ENCODE measurements around the gene ABHD17B.
"Not testable (repeated sequence)": the region's sequence is repeated elsewhere in the genome, so short reads cannot be mapped to it uniquely, and the experiment has no call there.

Gene ABHD17B

DNA sequence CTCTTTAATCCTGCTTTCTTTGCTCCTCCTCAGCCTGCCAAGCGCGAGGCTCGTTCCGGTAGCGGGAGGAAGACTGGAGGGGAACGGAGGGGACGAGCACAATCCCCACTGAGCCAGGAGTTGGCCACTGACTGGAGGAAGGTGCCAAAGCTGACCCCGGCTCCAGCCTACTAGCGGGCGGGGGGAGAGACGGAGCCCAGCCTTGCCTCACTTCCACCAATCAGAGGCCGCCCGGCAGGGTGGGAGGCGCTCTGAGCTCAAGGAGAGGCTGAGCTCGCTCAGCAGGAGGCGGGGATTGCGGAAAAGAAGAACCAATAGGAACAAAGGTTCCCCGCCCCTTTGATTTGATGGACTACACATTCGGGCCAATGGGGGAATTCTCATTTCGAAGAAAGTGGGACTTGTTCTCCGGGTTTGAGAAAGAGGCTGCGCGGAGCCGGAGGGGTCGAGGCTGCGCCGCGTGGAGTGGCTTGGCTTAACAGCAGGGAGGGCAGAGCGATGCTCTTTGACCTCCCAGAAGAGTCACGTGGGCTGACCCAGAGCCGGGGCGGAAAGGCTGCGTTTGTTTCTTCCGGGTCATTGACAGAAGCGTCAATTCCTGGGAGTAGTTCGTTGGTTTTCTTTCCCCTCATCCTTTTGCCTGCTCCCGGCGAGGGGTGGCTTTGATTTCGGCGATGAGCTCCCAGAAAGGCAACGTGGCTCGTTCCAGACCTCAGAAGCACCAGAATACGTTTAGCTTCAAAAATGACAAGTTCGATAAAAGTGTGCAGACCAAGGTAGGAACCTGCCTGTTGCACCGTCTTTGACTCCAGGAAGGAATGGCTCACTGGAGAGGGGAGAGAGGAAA is at the start of gene ABHD17B, which contains the start of gene C9orf85:
ABHD17B (minus strand) TSS at position 133 of the 847 bp plus-strand sequence. CDS start 36,113 bp downstream, outside the sequence.
C9orf85 (plus strand) TSS at position 579 of the 847 bp plus-strand sequence; CDS start at position 675, 96 bp downstream.
- DNase-seq (ENCODE audit: extremely low read depth in 1 of 2, low read depth in 1 of 2), result peak; percentile 90 to 94

DNA sequence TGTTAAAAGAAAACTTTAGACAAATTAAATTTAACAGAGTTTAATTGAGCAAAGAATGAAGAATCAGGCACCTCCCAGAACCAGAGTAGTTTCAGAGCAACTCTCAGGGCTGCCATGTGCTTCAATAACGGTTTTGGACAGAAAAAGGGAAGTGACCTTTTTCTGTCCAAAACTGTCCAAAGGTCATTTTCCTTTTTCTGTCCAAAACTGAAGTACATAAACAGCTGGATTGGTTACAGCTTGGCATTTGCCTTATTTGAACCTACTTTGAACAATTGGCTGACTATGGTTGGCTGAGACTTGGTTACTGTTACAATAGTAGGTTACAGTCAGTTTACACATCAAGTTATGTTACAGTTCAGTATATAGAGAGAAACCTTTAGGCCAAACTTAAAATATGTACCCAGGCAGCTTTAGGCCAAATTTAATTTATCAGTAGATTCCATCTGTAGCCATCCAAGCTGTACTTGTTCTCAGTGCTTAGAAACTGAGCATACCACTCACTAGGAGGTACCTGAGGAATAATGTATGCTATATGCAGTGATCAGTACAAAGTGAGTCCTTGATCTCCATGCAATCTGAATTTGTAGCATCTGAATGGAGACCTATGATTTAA is 44.4 kb upstream of the ABHD17B start:
- DNase-seq (ENCODE audit: extremely low read depth in 1 of 2, low read depth in 1 of 2), result no peak

DNA sequence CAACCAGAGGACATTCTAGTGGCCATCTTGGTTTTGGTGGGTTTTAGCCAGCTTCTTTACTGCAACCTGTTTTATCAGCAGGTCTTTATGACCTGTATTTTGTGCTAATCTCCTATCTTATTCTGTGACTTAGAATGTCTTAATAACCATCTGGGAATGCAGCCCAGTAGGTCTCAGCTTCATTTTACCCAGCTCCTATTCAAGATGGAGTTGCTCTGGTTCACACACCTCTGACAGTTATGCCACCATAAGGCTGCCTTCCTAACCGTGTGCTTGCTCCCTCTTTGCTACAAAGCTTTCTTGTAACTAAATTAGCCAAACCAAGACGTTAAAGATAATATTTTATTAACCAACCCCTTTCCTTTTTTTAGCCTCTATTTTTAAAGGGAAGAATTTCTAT is 43.7 kb upstream of the ABHD17B start:
- DNase-seq (ENCODE audit: extremely low read depth in 1 of 2, low read depth in 1 of 2), result not testable (repeated sequence)

DNA sequence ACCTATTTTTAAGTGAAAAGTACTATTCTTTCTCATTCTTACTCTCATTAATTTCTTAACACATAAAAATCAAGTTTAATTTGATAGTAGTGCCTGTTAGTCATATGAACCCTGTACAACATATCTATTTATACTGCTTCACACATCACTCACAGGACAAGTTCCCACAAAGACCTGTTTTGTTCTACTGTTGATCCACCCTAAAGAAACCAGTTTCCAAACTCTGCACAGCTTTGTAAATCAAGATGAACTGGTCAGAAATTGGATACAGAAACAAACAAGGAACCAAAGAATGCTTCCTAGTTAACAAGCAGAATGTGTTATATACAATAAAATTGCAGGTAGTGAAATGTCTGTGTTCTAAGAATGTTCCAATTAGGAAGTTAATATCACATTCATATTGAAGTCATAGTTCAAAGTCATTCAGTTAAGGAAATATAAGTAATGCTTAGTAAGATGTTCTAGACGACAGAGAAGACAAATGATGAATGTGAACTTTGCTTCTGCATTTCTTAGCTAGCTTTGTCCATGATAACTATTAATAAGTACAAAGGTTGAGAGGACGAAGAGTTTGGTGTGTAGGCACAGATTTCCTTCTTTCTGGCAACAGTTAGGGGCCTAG is 33.9 kb upstream of the ABHD17B start:
- no peak for DNase-seq (ENCODE audit: extremely low read depth in 1 of 2, low read depth in 1 of 2)

DNA sequence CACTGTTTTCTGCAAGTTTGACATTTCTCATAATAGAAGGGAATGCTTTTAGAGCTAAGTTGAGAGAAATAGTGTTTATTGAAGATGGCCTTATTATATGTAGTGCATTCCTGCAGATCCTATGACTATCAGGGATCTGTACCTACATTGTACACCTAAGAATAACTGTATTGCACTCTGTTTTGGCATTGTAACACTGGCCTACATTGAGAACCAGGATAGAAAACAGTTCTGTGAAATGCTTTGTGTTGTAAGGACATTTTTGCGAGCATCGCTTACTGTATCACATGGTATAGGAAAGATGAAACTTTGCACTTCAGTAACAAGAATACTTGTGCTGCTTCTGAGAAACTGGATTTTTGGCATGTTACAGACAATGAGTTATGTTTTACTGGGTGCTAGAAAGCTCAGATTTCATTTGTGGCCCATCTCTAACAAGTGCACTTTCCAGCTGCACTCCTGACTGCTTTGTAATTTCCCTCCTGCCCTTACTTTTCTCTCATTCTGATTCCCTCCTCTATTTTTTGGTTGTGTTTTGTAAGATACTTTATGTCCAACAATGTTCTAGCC is 31.1 kb upstream of the ABHD17B start:
- no peak for DNase-seq (ENCODE audit: extremely low read depth in 1 of 2, low read depth in 1 of 2)

DNA sequence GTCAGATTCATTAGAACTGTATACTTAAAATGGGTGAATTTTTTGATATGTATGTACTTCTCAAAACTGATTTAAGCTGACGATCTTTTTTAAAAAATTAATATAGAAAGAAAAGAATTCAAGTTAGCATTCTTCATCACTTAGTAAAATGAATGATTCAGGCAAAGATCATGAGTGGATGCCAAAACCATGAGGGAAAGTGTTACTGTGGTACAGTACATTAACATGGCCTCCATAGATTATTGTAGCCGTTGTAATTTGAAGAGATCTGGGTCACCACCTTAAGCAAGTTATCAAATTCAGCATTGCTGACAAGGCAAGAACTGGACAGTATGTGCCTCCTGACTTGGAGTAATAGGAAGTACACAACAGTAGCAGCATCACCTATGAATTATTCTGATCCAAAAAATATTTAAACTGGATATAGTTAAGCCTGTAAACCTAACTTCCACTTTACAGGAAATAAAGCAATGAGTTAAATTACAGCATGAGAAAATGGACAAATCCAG is 30.1 kb upstream of the ABHD17B start:
- no peak for DNase-seq (ENCODE audit: extremely low read depth in 1 of 2, low read depth in 1 of 2)

DNA sequence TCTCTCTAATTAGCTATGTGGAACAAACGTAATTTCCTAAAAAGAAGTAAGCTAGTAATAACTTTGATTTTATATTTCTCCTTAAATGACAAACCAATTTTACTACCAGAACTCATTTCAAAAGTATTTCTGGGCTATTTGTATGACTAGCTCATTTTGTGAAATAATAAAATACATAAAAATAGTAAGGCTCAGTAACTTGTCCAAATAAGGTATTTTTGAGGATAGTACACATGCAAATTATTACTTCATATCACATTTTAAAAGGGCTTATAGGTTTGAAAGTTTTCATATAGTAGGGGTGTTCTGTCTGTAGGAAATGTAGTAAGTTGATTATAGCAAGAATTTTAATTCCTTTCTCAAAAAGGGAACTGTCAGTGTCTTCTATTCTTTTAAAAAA is 26.9 kb upstream of the ABHD17B start:
- DNase-seq (ENCODE audit: extremely low read depth in 1 of 2, low read depth in 1 of 2), result no peak

DNA sequence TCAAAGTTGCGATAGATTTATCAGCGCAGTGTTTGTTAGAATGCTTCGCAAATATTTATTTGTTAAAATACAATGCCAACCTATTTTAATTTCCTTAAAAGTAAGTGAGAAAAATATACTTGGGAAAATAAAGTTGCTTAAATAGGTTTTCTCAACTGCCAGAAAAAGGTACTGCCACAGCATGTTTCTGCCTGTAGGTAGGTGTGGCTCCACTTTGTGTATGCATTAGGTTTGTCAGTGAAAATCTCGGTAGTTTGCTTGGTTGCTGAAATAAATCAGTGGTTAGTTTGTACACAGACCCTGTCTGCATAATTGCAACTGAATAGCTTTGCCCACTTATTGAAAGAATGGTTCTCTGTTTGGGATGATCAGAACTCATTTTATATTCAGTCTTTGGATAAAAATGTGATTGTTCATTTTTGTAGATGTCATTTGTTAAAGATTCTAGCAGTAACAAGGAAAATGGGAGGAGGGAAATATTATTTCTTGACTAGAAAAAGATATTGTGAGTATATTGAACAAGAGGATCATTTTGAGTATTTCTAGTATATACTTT is 26.2 kb upstream of the ABHD17B start:
- DNase-seq (ENCODE audit: extremely low read depth in 1 of 2, low read depth in 1 of 2), result no peak

DNA sequence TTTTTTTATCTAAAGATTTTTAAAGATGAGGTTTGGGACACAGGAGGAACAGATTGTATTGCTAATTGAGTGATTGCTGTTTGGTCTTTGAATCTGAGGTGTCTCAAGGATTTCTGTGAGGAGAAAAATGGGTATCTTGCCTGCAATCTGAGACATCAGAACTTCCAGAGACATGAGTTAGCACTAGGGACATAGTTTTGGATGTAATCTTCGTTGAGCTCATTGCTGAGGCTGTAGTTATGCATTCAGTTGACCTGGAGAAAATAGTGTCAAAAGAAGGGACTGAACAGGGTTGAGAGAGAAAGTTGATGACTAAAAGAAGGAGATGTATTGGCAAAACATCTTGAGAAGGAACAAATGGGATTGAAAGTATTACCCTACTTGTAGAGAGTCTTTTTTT is 25.1 kb upstream of the ABHD17B start:
- no peak for DNase-seq (ENCODE audit: extremely low read depth in 1 of 2, low read depth in 1 of 2)

DNA sequence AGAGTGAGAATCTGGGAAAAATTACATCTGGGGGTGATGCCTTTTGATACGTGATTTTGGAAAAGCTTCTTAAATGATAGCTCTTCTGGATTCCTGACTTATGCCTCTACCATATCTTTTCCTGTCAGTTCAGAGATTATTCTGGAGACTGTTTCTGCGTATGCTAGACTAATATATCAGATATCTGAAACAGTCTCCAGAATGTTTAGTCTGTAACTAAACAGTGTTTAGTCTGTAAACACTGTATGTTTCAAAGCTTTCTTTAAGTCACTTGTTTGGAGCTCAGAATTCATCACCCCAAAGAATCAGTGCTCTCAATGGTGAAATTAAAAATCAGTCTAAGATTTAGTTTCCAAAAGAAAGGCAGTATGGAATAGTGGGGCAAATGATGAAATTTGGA is 20.2 kb upstream of the ABHD17B start:
- no peak for DNase-seq (ENCODE audit: extremely low read depth in 1 of 2, low read depth in 1 of 2)

DNA sequence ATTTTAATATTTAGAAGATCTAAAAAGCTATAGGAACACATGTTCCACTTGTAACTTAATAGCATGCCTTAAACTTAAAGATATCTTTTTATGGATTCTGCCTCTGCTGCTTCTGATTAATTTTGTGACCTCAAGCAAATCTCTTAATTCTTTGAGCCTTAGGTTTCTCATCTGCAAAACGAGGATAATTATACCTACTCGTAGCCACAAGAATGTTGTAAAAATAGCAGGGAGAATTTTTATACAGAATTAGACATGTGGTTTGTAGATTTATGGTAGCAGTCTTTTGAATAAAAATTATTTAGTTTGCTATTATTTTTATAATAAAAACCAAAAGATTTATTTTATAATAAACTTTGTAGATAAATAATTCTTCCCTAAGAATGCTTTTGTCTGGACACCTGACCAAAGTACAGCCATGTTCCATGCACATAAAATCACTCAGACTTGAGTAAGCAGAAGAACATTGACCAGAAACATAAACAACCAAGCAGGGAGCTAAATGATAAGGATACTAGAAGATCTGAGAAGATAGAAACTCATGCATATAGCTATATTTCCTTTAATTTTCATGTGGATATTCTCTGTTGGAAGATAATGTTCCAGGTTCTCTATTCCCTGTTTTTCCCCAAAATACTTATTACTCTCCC is 18.9 kb upstream of the ABHD17B start:
- no peak for DNase-seq (ENCODE audit: extremely low read depth in 1 of 2, low read depth in 1 of 2)

DNA sequence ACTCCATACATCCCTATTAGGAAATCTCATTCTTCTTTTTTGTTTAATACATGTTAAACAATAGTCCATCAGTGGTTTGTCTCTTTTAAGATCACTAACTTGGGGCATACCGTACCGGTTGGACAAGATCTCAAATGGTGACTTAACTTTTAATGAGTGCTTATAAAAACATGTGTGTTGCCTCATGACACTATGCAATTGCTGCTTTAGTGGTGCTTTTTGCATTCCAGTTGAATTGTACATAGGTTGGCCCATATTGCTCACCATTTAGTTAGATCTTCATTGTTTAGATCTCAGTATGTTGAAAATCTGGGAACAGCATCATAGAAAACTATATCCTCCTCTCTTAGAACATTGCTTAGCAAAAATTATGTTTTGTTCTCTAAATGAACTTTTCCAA is 18.2 kb upstream of the ABHD17B start:
- DNase-seq (ENCODE audit: extremely low read depth in 1 of 2, low read depth in 1 of 2), result no peak

DNA sequence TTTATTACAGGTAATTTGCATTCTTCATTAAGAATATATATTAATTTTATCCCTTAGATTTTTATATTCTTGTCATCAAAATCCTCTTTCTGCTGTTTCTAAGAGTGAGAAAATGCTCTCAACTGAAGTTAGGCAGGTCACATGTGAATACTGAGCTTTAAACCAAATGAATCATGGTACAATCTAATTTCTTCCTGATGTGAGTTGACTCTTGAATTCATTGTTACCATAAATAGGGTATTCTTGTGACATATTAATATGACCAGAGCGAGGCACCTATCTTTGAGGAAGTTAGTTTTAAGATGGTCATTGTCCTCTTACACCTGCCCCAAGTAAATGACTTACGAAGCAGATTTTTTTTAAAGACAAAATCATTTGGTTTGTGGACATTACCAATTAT is 17.8 kb upstream of the ABHD17B start:
- DNase-seq (ENCODE audit: extremely low read depth in 1 of 2, low read depth in 1 of 2), result no peak

DNA sequence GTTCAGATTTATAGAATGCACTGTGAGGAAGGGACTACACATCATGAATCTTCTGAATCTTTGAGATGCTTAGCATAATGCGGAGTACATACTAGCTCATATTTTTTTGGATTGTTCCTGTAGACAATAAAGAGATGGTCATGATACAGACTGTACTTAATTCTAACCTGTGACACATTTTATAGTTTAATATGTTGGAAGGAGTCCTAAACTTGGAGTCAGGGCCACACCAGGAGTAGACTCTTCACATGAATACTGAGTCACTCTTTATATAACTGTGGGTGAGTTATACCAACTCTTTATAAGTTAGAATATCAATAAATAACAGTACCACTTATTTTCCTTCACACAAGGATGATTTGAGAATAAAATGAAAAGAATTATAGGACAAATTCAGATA is 17.4 kb upstream of the ABHD17B start:
- no peak for DNase-seq (ENCODE audit: extremely low read depth in 1 of 2, low read depth in 1 of 2)

DNA sequence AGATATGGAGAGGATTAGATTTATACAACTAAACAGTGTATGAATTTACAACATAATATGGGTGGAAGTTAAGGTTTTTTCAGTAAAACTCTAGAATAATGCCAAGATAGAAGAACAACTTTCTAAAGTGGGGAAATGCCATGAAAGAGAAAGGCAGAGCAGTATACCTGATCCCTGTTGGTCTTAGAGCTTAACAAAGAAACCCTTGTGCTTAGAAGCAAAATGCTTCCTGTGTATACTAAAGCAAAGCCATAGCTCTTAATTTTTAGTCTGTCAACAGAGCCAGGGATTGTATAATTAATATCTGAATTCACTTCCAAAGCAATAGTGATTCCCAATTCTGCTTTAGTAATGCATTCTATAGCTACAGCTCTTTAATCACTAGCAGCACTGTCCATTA is 14.8 kb upstream of the ABHD17B start:
- DNase-seq (ENCODE audit: extremely low read depth in 1 of 2, low read depth in 1 of 2), result no peak

DNA sequence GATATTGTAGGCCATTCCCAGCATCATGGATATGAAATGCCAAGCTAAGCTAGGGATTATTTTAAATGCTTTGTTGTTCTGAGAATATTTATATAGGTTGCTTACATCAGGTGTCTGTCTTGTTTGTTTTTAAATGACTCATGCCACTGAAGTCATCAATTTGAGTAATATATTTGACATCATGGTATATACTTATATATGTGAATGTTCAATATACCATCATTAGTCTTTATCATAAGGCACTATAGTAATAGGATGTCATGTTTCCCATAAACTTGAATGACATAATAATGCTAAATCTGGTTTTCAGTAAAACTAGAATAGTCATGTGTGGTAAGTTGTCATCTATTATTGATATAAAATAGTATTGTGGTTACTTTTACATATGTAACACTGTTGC is 13.6 kb upstream of the ABHD17B start:
- no peak for DNase-seq (ENCODE audit: extremely low read depth in 1 of 2, low read depth in 1 of 2)

DNA sequence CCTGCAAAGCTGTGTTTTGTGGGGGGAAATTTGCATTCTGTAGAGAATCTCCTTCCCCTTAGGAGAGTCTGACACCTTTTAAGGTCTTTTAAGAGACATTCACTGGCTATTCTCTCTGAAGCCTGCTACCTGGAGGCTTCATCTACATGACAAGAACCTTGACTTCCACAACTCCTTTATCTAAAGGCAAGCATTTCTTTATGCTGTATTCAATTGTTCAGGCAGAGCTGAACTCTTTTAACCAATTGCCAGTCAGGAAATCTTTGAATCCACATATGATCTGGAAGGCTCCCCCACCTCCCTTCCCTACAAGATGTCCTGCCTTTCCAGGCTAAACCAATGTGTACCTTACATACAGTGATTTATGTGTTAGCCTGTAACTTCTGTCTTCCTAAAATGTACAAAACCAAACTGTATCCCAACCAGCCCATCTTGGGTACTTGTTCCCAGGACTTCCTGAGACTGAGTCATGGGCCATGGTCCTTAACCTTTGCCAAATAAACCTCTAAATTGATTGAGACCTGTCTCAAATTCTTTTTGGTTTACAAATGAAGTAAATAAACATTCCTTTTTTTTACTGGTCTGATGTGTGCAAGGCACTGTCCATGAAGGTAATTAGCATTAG is 10.3 kb upstream of the ABHD17B start:
- no peak for DNase-seq (ENCODE audit: extremely low read depth in 1 of 2, low read depth in 1 of 2)

DNA sequence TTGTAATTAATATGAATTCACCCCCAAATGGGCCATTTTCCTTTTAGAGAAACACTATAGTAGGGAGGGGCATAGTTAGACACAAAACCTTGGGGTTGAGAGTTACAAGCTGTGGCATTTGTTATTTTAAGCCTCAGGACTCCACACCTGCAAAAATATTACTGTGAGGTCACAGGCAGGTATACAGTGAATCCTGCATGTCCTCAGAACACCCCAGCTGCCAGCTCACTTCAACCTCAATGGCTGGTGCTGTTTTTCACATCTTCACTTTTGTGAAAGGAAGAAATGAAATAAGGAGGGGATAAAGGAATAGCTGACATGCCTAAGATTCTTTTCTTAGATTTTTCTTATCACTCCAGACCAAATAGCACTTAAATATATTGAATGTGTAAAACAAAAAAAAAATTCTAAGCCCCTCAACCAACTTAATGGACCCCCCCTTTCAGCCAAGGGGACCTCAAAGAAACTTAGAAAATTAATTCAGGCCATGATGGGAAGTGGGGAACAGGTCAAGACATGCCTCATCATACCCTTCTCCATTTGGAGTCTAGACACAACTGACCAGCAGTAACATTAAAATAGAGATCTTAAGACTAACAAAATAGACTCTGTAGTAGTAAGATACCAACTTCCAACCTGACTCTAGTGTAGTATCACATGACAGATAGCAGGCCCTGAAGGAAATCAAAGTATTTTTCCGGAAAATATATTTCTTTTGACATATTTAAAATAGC is 9.6 kb upstream of the ABHD17B start:
- DNase-seq (ENCODE audit: extremely low read depth in 1 of 2, low read depth in 1 of 2), result no peak

DNA sequence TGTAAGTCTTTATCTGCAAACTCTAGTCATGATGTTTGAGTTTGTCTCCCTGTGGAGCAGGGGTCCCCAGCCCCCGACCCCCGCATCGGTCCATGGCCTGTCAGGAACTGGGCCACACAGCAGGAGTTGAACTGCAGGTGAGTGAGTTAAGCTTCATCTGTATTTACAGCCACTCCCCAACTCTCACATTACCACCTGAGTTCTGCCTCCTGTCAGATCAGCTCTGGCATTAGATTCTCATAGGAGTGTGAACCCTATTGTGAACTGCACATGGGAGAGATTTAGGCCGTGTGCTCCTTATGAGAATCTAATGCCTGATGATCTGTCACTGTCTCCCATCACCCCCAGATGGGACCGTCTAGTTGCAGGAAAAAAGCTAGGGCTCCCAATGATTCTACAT is 7.4 kb upstream of the ABHD17B start:
- DNase-seq (ENCODE audit: extremely low read depth in 1 of 2, low read depth in 1 of 2), result no peak
